KMS-11 (cell line): ENCODE results near the gene PMPCA.

Experiments used
- H2AFZ ChIP-seq: fragments of 200-600 bp; sonication (generic); 2 replicates; pipeline ENCODE4 v1.6.1; 2016; ENCODE audit warnings: antibody characterized with exemption, mixed run types, low read depth
- H3K27ac ChIP-seq: fragments of 200-600 bp; sonication (generic); 2 replicates; pipeline ENCODE4 v1.6.1; 2016; ENCODE audit warnings: mild to moderate bottlenecking, mixed run types
- H3K27me3 ChIP-seq: fragments of 200-600 bp; sonication (generic); 2 replicates; pipeline ENCODE4 v1.6.1; 2017; ENCODE audit warnings: mild to moderate bottlenecking, low read depth, mixed run types, moderate library complexity; ENCODE audit not compliant: insufficient read depth
- H3K36me3 ChIP-seq: fragments of 200-600 bp; sonication (generic); 2 replicates; pipeline ENCODE4 v1.6.1; 2017; ENCODE audit warnings: mild to moderate bottlenecking, mixed run types; ENCODE audit not compliant: insufficient read depth
- H3K4me1 ChIP-seq: fragments of 200-600 bp; sonication (generic); 2 replicates; pipeline ENCODE4 v1.6.1; 2016; ENCODE audit warnings: mild to moderate bottlenecking, low read depth, mixed run types; ENCODE audit not compliant: poor library complexity, severe bottlenecking
- H3K4me2 ChIP-seq: fragments of 200-600 bp; sonication (generic); 2 replicates; pipeline ENCODE4 v1.7.0; 2016; ENCODE audit warnings: mild to moderate bottlenecking, mixed run types
- H3K4me3 ChIP-seq: fragments of 200-600 bp; sonication (generic); IDR thresholded peaks from 2 replicates; pipeline ENCODE4 v1.6.1; 2017; ENCODE audit warnings: low read depth, low read length, mixed read lengths; ENCODE audit not compliant: insufficient read depth
- H3K79me2 ChIP-seq: fragments of 200-600 bp; sonication (generic); 2 replicates; pipeline ENCODE4 v1.6.1; 2016; ENCODE audit warnings: low read depth, mixed run types; ENCODE audit not compliant: insufficient read depth
- H3K9ac ChIP-seq: fragments of 200-600 bp; sonication (generic); 2 replicates; pipeline ENCODE4 v1.6.1; 2016; ENCODE audit warnings: mild to moderate bottlenecking, mixed run types
- H4K20me1 ChIP-seq: fragments of 200-600 bp; sonication (generic); 2 replicates; pipeline ENCODE4 v1.6.1; 2016; ENCODE audit warnings: mild to moderate bottlenecking, mixed run types; ENCODE audit not compliant: insufficient read depth
- CTCF ChIP-seq: fragments of 200-600 bp; sonication (generic); conservative IDR thresholded peaks from 2 replicates; pipeline ENCODE4 v1.6.1; 2017; ENCODE audit warnings: low read depth, mild to moderate bottlenecking, antibody characterized with exemption, low read length, moderate library complexity, mixed read lengths

Gene PMPCA

GRCh38 chr9:136402067-136402466 lies 8.4 kb upstream of the PMPCA start:
- H2AFZ ChIP-seq = no peak overlapping the region
- no peak overlapping the region for H3K9ac ChIP-seq
- H3K27me3 ChIP-seq = no peaks in the 10 kb centered on the region
- H3K27ac ChIP-seq = no peak overlapping the region
- peaks cover 2% of the 10 kb centered on the region; the same call in 1 of the 2 replicates for H3K36me3 ChIP-seq
- peaks cover 5% of the 10 kb centered on the region; the same call in 1 of the 2 replicates for H4K20me1 ChIP-seq
- H3K79me2 ChIP-seq = peaks cover 21% of the 10 kb centered on the region
- TF ChIP-seq CTCF = no peak
- H3K4me1 ChIP-seq = peaks cover 65% of the 10 kb centered on the region
- no peak overlapping the region for H3K4me2 ChIP-seq
- no peak overlapping the region for H3K4me3 ChIP-seq

- Histone ChIP-seq H3K4me2 (peak overlapping the region; percentile 55; the same call in 1 of the 2 replicates), H4K20me1 (peaks cover 5% of the 10 kb centered on the region; the same call in 1 of the 2 replicates), H3K79me2 (peaks cover 23% of the 10 kb centered on the region), H3K9ac (no peak overlapping the region), H3K4me1 (peaks cover 64% of the 10 kb centered on the region), H3K36me3 (no peaks in the 10 kb centered on the region), H3K27me3 (no peaks in the 10 kb centered on the region), H3K27ac (peak overlapping the region; percentile 49; the same call in 1 of the 2 replicates), H2AFZ (no peak overlapping the region), H3K4me3 (no peak overlapping the region)
- no peak for TF ChIP-seq CTCF
Measured at GRCh38 chr9:136403538-136403914, 6.9 kb upstream of the PMPCA start.

- H4K20me1 ChIP-seq = 0 out of 2 replicates have a peak, but pooled peaks cover under 1% of the 10 kb centered on the region
- H3K79me2 ChIP-seq = peaks cover 23% of the 10 kb centered on the region
- peaks cover 65% of the 10 kb centered on the region for H3K4me1 ChIP-seq
- no peak overlapping the region for H2AFZ ChIP-seq
- peak overlapping the region; percentile 55 for H3K4me2 ChIP-seq
- no peaks in the 10 kb centered on the region for H3K27me3 ChIP-seq
- TF ChIP-seq CTCF = no peak
- H3K4me3 ChIP-seq = no peak overlapping the region
- no peak overlapping the region for H3K9ac ChIP-seq
- peak overlapping the region; percentile 49 for H3K27ac ChIP-seq
- H3K36me3 ChIP-seq = no peaks in the 10 kb centered on the region
Measured at GRCh38 chr9:136403915-136404800, 6.3 kb upstream of the PMPCA start.

GRCh38 chr9:136404801-136405136 lies 5.7 kb upstream of the PMPCA start:
- Histone ChIP-seq H3K79me2 (peaks cover 23% of the 10 kb centered on the region), H3K4me2 (peak overlapping the region; percentile 55), H3K27ac (peak overlapping the region; percentile 49), H3K36me3 (no peaks in the 10 kb centered on the region), H3K9ac (no peak overlapping the region), H3K4me1 (peaks cover 69% of the 10 kb centered on the region), H2AFZ (no peak overlapping the region), H3K27me3 (no peaks in the 10 kb centered on the region), H4K20me1 (no peaks in the 10 kb centered on the region), H3K4me3 (no peak overlapping the region)
- TF ChIP-seq CTCF = no peak
